ENCODE data around the gene NTRK3. TPM values are rescaled to one million over a fixed set of nuclear protein-coding genes. Genes with fewer than 3 reads are reported as not detected.

Gene NTRK3
- total and polyA plus RNA-seq, 2 donors (not counting 3 experiments of a cell fraction or from before 2014, with no cell fraction given), result not detected

GRCh38 chr15:87924433-87924832 lies 332.1 kb downstream of the NTRK3 start:
- dilution Hi-C loops (cut with MboI; ENCODE audit: extremely low pct_ligation_motif_present, low sequenced_read_pairs), result no loop called here
- FAIRE-seq, result no peak
- no peak overlapping the region for H3K27ac ChIP-seq (ENCODE audit: insufficient read depth, low read depth, low read length)
- H3K36me3 ChIP-seq (ENCODE audit: control insufficient read depth in 2 of 2, extremely low read depth in 1 of 2, insufficient read depth in 2 of 2, low read length in 2 of 2), result no peaks in the 10 kb centered on the region
- no peaks in the 10 kb centered on the region for H4K20me1 ChIP-seq (replicated peaks; ENCODE audit: control insufficient read depth, extremely low read depth, insufficient read depth, low read length)
- H3K4me3 ChIP-seq (replicated peaks in 1 of 3; ENCODE audit: insufficient read depth in 1 of 3, low read depth in 1 of 3, low read length in 3 of 3), result no peak overlapping the region
- peaks cover 6% of the 10 kb centered on the region for H3K9me3 ChIP-seq (replicated peaks; ENCODE audit: control insufficient read depth, insufficient read depth, low read length)
- intact Hi-C loops (cut with micrococcal nuclease), result no loop called here
- H3K9me1 ChIP-seq (replicated peaks; ENCODE audit: control insufficient read depth, extremely low read depth, insufficient read depth, low read length), result no peaks in the 10 kb centered on the region
- H3K4me1 ChIP-seq (ENCODE audit: control insufficient read depth, extremely low read depth, insufficient read depth, low read length), result peaks cover 4% of the 10 kb centered on the region
- no peak overlapping the region for H2AFZ ChIP-seq (ENCODE audit: low read depth, low read length)
- no peaks in the 10 kb centered on the region for H3K27me3 ChIP-seq (ENCODE audit: control insufficient read depth in 2 of 2, insufficient read depth in 2 of 2, low read length in 2 of 2)
- TF ChIP-seq POLR2AphosphoS5 (IDR thresholded peaks at IDR 0.05; ENCODE audit: insufficient read depth, low read depth, low read length) (no peak), CTCF (IDR thresholded peaks at IDR 0.05; ENCODE audit: extremely low read depth in 1 of 2, insufficient read depth in 1 of 2, low read depth in 1 of 2, low read length in 2 of 2) (no peak), MYC (IDR thresholded peaks at IDR 0.05; ENCODE audit: low read depth, low read length) (no peak), FOS (IDR thresholded peaks at IDR 0.05; ENCODE audit: borderline replicate concordance, insufficient read depth, low read length) (no peak), POLR2A (IDR thresholded peaks at IDR 0.05; ENCODE audit: low read depth, low read length) (no peak), MAX (IDR thresholded peaks at IDR 0.05; ENCODE audit: insufficient read depth, insufficient read length) (no peak), EZH2 (IDR thresholded peaks at IDR 0.05; ENCODE audit: borderline replicate concordance, low read depth, low read length, severe bottlenecking) (no peak), JUN (IDR thresholded peaks at IDR 0.05; ENCODE audit: borderline replicate concordance, insufficient read depth, insufficient read length, low read depth) (no peak), GATA2 (IDR thresholded peaks at IDR 0.05; ENCODE audit: insufficient read depth, insufficient read length, low read depth, low read length) (no peak)
- no peak overlapping the region for H3K9ac ChIP-seq (replicated peaks; ENCODE audit: extremely low read depth, insufficient read depth, low read length)
- BruUV-seq (replicated peaks), result no TSS peak
- no peak for DNase-seq (ENCODE audit: low read depth, low spot score)
- ChIA-PET CTCF (no interaction called here), POLR2A (no interaction called here)
- no peak overlapping the region for H3K4me2 ChIP-seq (ENCODE audit: insufficient read depth, low read length)
- no peaks in the 10 kb centered on the region for H3K79me2 ChIP-seq (ENCODE audit: control insufficient read depth, insufficient read depth, low read length)

Measured in endothelial cell of umbilical vein (primary cell).